WI38 (cell line): ENCODE data around the gene KIAA1755.

Source experiments
- H3K4me3 ChIP-seq: 2 replicates; pipeline ENCODE4 v1.5.1; 2011; ENCODE audit warnings: low read depth, mild to moderate bottlenecking, control low read depth, low read length
- TF ChIP-seq, protein P1 (sequence below): IDR thresholded peaks from 2 replicates; pipeline ENCODE4 v1.5.1; 2012; ENCODE audit warnings: low read depth, mild to moderate bottlenecking, control low read depth, low read length

Gene KIAA1755

DNA sequence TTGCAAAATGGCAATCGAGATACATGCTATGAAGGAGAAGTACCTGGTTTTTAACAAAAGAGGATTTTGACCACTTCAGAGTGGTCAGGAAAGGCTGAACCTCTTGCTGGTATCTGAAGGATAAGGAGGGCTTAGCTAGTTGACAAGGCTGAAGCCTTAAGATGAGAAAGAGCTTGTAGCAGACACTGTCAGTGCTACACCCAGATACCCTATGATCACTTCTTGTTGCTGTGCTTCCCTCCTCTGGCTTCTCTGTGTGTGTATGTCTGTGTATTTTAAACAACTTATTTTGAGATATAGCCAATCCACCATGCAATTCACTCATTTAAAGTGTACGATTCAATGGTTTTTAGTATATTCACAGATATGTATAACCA lies 56.6 kb downstream of the KIAA1755 start:
- TF ChIP-seq, protein P1, sequence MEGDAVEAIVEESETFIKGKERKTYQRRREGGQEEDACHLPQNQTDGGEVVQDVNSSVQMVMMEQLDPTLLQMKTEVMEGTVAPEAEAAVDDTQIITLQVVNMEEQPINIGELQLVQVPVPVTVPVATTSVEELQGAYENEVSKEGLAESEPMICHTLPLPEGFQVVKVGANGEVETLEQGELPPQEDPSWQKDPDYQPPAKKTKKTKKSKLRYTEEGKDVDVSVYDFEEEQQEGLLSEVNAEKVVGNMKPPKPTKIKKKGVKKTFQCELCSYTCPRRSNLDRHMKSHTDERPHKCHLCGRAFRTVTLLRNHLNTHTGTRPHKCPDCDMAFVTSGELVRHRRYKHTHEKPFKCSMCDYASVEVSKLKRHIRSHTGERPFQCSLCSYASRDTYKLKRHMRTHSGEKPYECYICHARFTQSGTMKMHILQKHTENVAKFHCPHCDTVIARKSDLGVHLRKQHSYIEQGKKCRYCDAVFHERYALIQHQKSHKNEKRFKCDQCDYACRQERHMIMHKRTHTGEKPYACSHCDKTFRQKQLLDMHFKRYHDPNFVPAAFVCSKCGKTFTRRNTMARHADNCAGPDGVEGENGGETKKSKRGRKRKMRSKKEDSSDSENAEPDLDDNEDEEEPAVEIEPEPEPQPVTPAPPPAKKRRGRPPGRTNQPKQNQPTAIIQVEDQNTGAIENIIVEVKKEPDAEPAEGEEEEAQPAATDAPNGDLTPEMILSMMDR, result no peak
- H3K4me3 ChIP-seq, result no peak overlapping the region

DNA sequence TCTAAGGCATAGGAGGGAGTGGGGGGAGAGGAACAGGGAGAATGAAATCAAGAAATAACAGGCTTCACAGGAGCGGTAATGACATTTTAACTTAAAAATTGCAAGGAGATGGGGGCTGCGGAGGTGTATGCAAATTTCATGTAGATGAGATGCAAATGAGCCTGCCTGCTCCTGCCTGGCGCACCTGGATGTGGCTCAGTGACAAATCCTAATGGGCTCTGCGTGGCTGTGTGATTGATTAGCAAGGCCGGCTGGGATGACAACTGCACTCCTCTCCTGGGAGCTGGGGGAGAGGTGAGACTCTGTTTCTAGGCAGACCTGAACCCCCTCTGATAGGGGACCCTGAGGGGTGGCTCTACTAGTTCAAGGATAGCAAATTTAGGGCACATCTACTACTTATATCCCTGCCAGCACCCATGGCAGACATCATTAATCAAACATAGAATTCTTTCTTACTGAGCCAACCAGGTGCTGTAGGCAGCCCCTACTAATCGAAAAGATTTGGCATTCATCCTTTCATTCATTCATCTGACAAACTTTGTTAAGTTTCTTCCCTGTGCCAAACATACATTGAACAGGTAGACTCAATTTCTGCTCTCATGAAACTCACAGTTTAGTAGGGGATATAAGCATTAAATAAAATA lies 57.1 kb downstream of the KIAA1755 start:
- H3K4me3 ChIP-seq, result no peak overlapping the region
- TF ChIP-seq, protein P1, result no peak

DNA sequence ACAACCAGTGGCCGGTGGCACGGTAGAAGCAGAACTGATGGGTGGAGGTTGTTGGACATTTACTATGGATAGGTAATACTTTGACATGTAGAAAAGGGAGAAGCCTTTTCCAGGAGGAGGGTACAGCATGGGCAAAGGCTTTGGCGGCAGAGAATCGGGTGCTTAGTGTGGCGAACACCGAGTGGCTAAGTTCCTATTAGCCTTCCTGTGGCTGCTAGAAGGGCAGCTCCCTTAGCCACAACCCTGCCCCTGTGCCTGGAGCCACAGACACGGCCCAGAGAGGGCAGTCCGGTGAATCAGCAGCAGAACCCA lies 57.6 kb downstream of the KIAA1755 start:
- H3K4me3 ChIP-seq, result no peak overlapping the region
- TF ChIP-seq, protein P1, result no peak

DNA sequence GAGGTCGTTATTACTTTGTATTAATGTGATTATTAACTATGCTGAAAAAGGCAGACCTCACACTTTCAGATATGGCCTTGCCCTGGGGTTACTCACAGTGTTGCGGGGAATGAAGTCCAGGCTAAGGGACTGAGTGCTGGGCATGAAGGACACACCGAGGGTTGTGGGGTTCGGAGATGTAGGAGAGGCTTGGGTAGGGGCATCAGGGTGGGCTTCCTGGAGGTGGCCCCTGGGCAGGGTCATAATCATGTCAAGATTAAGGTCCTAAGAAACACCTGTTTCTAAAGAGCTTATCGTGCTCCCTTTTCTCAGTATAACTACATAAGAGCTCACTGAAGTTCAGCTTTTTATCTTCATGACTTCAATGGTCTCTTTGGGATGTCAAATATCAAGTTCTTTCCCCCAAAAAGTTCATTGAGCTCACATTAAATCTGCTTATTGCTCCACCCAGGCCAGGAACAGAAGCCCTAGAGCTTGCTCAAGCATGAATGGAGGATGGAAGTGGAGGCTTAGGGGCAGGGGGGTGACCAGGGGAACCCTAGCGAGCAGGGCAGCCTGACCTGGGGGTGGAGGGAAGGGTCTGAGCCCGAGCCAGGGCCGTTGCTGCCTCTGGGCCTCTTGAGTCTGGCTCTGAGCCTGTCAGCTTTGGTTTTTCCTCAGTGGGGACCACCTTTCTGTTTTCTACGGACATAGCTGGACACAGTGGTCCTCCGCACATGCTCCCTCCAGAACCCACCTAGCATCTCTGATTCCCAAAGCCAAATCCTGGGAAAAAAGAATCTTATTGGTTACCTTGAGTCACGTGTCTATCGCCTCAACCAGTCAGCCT lies 58.2 kb downstream of the KIAA1755 start:
- TF ChIP-seq, protein P1, result no peak
- no peak overlapping the region for H3K4me3 ChIP-seq

DNA sequence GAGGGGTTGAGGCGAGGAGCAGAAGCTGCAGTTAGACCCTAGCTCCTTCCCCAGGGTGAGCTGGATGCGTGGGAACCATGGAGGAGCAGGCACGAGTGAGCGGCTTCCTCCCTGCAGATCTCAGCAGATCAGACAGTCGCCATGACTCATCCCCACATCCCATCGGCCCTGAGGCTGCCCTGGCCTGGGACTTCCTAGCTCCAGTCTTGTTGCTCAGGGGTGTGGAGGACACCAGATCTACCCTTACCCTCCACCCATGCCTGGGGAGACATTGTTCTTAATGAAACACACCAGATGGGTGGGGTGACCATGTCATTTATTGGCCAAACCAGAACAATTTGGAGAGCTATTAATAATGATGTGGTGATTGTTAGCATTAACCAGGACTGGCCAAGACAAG lies 59.2 kb downstream of the KIAA1755 start:
- H3K4me3 ChIP-seq, result no peak overlapping the region
- TF ChIP-seq, protein P1, result no peak

DNA sequence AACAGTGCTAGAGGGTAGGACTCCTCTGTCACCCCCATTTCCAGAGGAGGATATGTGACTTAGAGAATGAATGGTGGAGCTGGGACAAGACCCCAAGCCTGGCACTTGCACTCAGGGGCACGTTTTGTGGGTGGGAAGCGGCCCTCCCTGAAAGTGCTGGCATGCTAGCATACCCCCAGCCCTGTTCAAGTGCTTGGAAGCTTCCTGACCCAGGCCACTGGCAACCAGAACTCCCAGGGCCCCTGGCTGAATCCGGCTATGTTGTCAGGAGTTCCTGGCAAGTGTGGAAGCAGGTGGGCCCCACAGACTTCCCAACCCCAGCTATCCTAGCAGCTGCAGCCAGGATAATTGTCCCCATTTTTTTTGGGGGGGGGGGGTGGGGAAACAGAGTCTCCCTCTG lies 59.9 kb downstream of the KIAA1755 start:
- TF ChIP-seq, protein P1, result no peak
- H3K4me3 ChIP-seq, result no peak overlapping the region

DNA sequence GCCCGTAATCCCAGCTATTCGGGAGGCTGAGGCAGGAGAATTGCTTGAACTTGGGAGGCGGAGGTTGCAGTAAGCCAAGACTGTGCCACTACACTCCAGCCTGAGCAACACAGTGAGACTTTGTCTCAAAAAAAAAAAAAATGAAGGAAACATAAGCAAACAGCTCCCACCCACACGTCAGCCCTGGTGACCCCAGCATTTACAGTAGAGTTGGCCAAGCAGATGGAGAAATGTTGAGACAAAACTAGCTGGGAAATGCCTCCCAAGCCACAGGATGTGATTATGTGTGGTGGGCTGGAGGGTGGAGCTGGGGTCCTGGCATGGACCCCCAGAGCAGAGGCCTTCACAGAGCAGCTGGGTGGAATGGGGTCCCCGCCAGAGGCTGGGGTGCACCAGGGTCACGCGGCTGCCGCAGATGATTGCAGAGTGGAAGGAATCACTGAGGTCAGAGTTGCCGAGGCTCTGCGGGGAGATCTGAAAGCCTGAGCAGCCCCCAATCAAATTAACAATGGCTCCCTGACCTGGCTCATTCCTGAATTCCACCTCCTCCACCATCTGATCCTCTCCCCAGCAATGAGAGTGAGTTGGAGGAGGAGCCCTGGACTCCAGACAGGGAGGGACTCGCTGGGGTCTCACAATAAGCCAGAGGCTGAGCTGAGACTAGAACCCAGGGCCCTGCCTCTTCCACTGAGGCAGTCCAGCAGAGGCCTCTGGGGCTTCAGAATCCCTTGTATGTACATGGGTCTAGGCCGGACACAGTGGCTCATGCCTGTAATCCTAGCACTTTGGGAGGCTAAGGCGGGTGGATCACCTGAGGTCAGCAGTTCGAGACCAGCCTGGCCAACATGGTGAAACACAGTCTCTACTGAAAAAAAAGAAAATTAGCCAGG lies 60.8 kb downstream of the KIAA1755 start:
- TF ChIP-seq, protein P1, result no peak

More for the DNA sequence above, 60.8 kb downstream of the KIAA1755 start:
- no peak overlapping the region for H3K4me3 ChIP-seq
